SK-N-SH treated with all-trans-retinoic acid at 6 μM for 48 hours (cell line): ENCODE data around the gene RAF1.
"Not testable (repeated sequence)": the region's sequence is repeated elsewhere in the genome, so short reads cannot be mapped to it uniquely, and the experiment has no call there.

Experiments
- BACH2 ChIP-seq: fragments of 250-450 bp; sonication (Bioruptor Pico); IDR thresholded peaks from 2 replicates; pipeline ENCODE4 v1.9.0; 2021; ENCODE audit warnings: mild to moderate bottlenecking, borderline replicate concordance
- CSDC2 ChIP-seq: fragments of 250-450 bp; sonication (Bioruptor Pico); IDR thresholded peaks from 2 replicates; pipeline ENCODE4 v1.5.0; 2020; ENCODE audit warnings: mild to moderate bottlenecking, moderate library complexity
- ESRRG ChIP-seq: fragments of 250-450 bp; sonication (Bioruptor Pico); IDR thresholded peaks from 2 replicates; pipeline ENCODE4 v1.6.1; 2021; ENCODE audit warnings: mild to moderate bottlenecking
- ISL1 ChIP-seq: fragments of 250-450 bp; sonication (Bioruptor Pico); IDR thresholded peaks from 2 replicates; pipeline ENCODE4 v2.1.2; 2022; ENCODE audit warnings: mild to moderate bottlenecking, moderate library complexity
- OSR1 ChIP-seq: fragments of 250-450 bp; sonication (Bioruptor Pico); IDR thresholded peaks from 2 replicates; pipeline ENCODE4 v1.8.0; 2022; ENCODE audit warnings: moderate library complexity, mild to moderate bottlenecking, inconsistent platforms
- PPARA ChIP-seq: fragments of 250-450 bp; sonication (Bioruptor Pico); IDR thresholded peaks from 2 replicates; pipeline ENCODE4 v1.5.0; 2020; ENCODE audit warnings: mild to moderate bottlenecking, borderline replicate concordance
- RARB ChIP-seq: fragments of 250-450 bp; sonication (Bioruptor Pico); IDR thresholded peaks from 2 replicates; pipeline ENCODE4 v1.8.0; 2021; ENCODE audit warnings: mild to moderate bottlenecking, moderate library complexity
- SNAI2 ChIP-seq: fragments of 250-450 bp; sonication (Bioruptor Pico); IDR thresholded peaks from 2 replicates; pipeline ENCODE4 v1.5.0; 2020; ENCODE audit warnings: mild to moderate bottlenecking, moderate library complexity
- TCF4 ChIP-seq: fragments of 250-450 bp; sonication (Bioruptor Pico); IDR thresholded peaks from 2 replicates; pipeline ENCODE4 v1.8.0; 2021; ENCODE audit warnings: mild to moderate bottlenecking, moderate library complexity, borderline replicate concordance
- TOX ChIP-seq: fragments of 250-450 bp; sonication (Bioruptor Pico); IDR thresholded peaks from 2 replicates; pipeline ENCODE4 v1.8.0; 2021; ENCODE audit warnings: mild to moderate bottlenecking, moderate library complexity, borderline replicate concordance
- ZC3H10 ChIP-seq: fragments of 250-450 bp; sonication (Bioruptor Pico); IDR thresholded peaks from 2 replicates; pipeline ENCODE4 v1.5.1; 2021; ENCODE audit warnings: mild to moderate bottlenecking, moderate library complexity
- TF ChIP-seq, protein P1 (sequence below): fragments of 250-450 bp; sonication (Bioruptor Pico); IDR thresholded peaks from 2 replicates; pipeline ENCODE4 v1.8.0; 2020; ENCODE audit warnings: mild to moderate bottlenecking, moderate library complexity, borderline replicate concordance
- TF ChIP-seq, protein P2 (sequence below): fragments of 250-450 bp; sonication (Bioruptor Pico); IDR thresholded peaks from 2 replicates; pipeline ENCODE4 v1.5.0; 2020; ENCODE audit warnings: mild to moderate bottlenecking, moderate library complexity

DNA sequence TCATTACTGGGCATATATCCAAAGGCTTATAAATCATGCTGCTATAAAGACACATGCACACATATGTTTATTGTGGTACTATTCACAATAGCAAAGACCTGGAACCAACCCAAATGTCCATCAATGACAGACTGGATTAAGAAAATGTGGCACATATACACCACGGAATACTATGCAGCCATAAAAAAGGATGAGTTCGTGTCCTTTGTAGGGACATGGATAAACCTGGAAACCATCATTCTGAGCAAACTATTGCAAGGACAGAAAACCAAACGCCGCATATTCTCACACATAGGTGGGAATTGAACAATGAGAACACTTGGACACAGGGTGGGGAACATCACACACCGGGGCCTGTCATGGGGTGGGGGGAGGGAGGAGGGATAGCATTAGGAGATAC lies 23.1 kb downstream of the RAF1 start:
- not testable (repeated sequence) for TF ChIP-seq BACH2 (CRISPR knock-in tag); ISL1 (CRISPR knock-in tag); OSR1; ESRRG (CRISPR knock-in tag); RARB (CRISPR knock-in tag); ZC3H10 (CRISPR knock-in tag); CSDC2; PPARA; TCF4 (CRISPR knock-in tag); TOX (CRISPR knock-in tag); SNAI2 (CRISPR knock-in tag)
- TF ChIP-seq, protein P1, sequence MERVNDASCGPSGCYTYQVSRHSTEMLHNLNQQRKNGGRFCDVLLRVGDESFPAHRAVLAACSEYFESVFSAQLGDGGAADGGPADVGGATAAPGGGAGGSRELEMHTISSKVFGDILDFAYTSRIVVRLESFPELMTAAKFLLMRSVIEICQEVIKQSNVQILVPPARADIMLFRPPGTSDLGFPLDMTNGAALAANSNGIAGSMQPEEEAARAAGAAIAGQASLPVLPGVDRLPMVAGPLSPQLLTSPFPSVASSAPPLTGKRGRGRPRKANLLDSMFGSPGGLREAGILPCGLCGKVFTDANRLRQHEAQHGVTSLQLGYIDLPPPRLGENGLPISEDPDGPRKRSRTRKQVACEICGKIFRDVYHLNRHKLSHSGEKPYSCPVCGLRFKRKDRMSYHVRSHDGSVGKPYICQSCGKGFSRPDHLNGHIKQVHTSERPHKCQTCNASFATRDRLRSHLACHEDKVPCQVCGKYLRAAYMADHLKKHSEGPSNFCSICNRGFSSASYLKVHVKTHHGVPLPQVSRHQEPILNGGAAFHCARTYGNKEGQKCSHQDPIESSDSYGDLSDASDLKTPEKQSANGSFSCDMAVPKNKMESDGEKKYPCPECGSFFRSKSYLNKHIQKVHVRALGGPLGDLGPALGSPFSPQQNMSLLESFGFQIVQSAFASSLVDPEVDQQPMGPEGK (CRISPR knock-in tag), result not testable (repeated sequence)
- TF ChIP-seq, protein P2, sequence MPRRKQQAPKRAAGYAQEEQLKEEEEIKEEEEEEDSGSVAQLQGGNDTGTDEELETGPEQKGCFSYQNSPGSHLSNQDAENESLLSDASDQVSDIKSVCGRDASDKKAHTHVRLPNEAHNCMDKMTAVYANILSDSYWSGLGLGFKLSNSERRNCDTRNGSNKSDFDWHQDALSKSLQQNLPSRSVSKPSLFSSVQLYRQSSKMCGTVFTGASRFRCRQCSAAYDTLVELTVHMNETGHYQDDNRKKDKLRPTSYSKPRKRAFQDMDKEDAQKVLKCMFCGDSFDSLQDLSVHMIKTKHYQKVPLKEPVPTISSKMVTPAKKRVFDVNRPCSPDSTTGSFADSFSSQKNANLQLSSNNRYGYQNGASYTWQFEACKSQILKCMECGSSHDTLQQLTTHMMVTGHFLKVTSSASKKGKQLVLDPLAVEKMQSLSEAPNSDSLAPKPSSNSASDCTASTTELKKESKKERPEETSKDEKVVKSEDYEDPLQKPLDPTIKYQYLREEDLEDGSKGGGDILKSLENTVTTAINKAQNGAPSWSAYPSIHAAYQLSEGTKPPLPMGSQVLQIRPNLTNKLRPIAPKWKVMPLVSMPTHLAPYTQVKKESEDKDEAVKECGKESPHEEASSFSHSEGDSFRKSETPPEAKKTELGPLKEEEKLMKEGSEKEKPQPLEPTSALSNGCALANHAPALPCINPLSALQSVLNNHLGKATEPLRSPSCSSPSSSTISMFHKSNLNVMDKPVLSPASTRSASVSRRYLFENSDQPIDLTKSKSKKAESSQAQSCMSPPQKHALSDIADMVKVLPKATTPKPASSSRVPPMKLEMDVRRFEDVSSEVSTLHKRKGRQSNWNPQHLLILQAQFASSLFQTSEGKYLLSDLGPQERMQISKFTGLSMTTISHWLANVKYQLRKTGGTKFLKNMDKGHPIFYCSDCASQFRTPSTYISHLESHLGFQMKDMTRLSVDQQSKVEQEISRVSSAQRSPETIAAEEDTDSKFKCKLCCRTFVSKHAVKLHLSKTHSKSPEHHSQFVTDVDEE, result not testable (repeated sequence)
